AG04450 (cell line): ENCODE results near the gene APOL4. TPM values are rescaled to one million over a fixed set of nuclear protein-coding genes. Genes with fewer than 3 reads are reported as not detected.

Experiments
- CTCF ChIA-PET: fragments of 300-600, 350-600 bp; formaldehyde crosslinking; extraction: SDS; loops from one replicate; lab custom pipeline; 2022; ENCODE audit warnings: antibody characterized with exemption, inconsistent platforms; lab: Charles Lee
- POLR2A ChIA-PET: fragments of 350-600 bp; formaldehyde crosslinking; extraction: SDS; loops from one replicate; lab custom pipeline; 2021; ENCODE audit warnings: antibody characterized with exemption, inconsistent platforms; lab: Yijun Ruan, JAX
- DNase-seq: peaks from one replicate; pipeline ENCODE4 v3.0.0-alpha.2; 2011; ENCODE audit warnings: low read depth, low spot score
- H3K27ac ChIP-seq: one replicate; pipeline ENCODE4 v1.5.1; 2012; ENCODE audit warnings: low read depth, low read length, control low read depth
- H3K27me3 ChIP-seq: one replicate; pipeline ENCODE4 v1.6.0; 2012; ENCODE audit warnings: low read length; ENCODE audit not compliant: control insufficient read depth, insufficient read depth
- H3K4me3 ChIP-seq: 2 replicates; pipeline ENCODE4 v1.5.1; 2011; ENCODE audit warnings: mild to moderate bottlenecking, low read depth, low read length, control low read depth
- H3K9me3 ChIP-seq: 2 replicates; pipeline ENCODE4 v1.5.1; 2012; ENCODE audit warnings: low read length; ENCODE audit not compliant: control insufficient read depth, insufficient read depth
- polyA plus RNA-seq: library from polyadenylated mRNA; depleted of rRNA; stranded (reverse); fragments of >200 nt; gene quantifications from 2 replicates; pipeline ENCODE4 v1.2.3, GENCODE V29; 2011
- TF ChIP-seq, protein P1 (sequence below): IDR thresholded peaks from 2 replicates; pipeline ENCODE4 v1.5.1; 2011; ENCODE audit warnings: low read depth, low read length, control low read depth, inconsistent platforms

APOL4 gene
- polyA plus RNA-seq, 1 experiment, result 0.21 TPM

DNA sequence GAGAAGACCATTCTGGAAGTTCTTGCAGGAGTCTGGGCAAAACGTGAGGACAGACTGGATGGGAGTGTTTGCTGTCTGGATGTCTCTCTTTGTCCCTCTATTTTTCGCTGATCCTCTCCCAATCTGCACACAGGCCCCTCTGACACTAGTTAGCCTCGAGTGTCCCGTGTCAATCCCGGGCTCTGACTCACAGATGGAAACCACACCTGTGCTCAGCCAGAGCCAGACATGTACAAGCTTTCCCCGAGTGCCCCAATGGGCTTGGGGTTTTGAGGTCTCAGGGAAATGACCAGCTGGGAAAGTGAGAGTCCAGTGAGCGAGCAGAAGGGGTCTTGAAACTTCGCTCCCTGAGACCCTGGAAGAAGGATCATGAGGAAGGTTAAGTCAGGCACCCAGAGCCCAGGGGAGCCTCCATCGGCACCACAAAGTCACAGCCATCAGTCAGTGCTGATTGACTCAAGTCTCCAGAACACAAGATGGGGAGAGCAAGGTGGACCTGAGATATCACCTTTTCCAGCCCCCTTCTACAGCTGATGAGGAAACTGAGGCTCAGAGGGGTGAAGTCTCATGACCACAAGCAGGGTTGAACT, 23.8 kb upstream of the APOL4 start:
- peaks cover 8% of the 10 kb centered on the region for H3K27me3 ChIP-seq
- TF ChIP-seq, protein P1, sequence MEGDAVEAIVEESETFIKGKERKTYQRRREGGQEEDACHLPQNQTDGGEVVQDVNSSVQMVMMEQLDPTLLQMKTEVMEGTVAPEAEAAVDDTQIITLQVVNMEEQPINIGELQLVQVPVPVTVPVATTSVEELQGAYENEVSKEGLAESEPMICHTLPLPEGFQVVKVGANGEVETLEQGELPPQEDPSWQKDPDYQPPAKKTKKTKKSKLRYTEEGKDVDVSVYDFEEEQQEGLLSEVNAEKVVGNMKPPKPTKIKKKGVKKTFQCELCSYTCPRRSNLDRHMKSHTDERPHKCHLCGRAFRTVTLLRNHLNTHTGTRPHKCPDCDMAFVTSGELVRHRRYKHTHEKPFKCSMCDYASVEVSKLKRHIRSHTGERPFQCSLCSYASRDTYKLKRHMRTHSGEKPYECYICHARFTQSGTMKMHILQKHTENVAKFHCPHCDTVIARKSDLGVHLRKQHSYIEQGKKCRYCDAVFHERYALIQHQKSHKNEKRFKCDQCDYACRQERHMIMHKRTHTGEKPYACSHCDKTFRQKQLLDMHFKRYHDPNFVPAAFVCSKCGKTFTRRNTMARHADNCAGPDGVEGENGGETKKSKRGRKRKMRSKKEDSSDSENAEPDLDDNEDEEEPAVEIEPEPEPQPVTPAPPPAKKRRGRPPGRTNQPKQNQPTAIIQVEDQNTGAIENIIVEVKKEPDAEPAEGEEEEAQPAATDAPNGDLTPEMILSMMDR, result no peak
- H3K4me3 ChIP-seq, result no peak overlapping the region
- CTCF ChIA-PET, result no interaction called here
- no peaks in the 10 kb centered on the region for H3K9me3 ChIP-seq
- DNase-seq, result no peak
- POLR2A ChIA-PET, result no interaction called here
- no peak overlapping the region for H3K27ac ChIP-seq

DNA sequence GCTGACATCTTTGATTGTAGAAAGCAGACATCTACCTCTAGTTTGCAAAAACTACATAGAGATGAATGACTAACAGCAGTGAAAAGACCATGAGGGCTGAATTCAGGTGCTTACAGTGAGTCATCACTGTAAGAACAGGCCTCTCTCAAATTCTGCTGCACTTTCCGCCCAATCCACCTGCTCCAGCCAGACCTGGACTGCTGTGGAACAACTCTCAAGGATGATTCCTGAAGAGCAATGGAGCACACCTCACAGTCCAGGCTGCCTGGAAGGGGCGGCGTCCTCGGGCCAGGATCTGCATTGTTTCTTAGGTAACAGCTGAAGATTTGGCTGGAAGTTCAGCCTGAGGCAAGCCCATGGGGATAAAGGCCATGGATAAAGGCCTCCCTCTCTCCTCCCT, 22.6 kb upstream of the APOL4 start:
- POLR2A ChIA-PET, result no interaction called here
- TF ChIP-seq, protein P1, result no peak
- Histone ChIP-seq H3K27me3 (peaks cover 8% of the 10 kb centered on the region), H3K27ac (no peak overlapping the region), H3K9me3 (no peaks in the 10 kb centered on the region), H3K4me3 (no peak overlapping the region)
- CTCF ChIA-PET, result no interaction called here
- DNase-seq, result no peak

DNA sequence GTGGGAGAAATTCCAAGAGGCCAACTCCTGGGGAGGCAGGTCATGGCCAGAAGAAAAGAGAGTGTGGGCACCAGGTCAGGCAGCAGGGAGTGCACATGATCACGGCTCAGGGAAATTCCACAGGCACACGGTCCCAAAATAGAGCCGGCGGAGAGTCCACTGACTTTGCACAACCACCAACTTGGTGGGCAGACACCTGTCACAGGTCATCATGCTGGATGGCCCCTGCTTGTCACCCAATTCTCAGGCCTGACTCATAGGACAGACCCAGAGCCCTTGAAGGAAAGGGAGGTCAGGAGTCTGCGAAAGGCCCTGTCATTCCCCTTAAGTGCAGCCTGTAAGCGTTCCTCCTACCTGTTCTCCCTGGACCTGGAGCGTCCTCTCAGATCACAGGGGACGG, 21.9 kb upstream of the APOL4 start:
- H3K9me3 ChIP-seq, result no peaks in the 10 kb centered on the region
- no peak overlapping the region for H3K27ac ChIP-seq
- no peak for DNase-seq
- CTCF ChIA-PET, result no interaction called here
- peaks cover 12% of the 10 kb centered on the region for H3K27me3 ChIP-seq
- no peak overlapping the region for H3K4me3 ChIP-seq
- TF ChIP-seq, protein P1, result no peak
- POLR2A ChIA-PET, result no interaction called here

DNA sequence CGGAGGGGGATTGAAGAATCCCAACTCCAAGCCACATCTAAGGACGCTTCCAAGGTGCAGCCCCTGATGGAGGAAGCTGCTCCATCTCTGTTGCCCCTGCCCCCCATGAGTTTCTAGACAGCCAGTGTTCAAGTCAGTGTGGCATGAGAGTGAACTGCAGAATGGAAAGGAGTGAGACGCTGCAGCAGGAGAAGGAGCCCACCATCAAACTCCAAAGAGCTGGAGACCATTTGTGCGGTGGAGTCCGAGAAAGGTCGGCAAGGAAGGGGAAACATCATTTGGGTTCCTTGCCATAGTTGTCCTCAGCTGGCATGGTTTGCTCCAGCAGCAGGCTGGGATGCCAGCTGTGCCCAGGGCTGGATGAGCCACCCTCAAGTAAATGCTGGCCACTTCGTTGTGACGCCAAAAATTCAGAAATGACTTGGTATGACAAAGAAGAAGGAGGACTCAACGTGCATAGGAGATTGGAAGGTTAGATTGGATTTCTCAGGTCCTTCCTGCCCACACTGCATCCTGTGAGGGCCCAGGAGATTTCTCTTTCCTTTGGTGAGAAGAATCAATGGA, 21.4 kb upstream of the APOL4 start:
- Histone ChIP-seq H3K27me3 (peaks cover 16% of the 10 kb centered on the region), H3K4me3 (no peak overlapping the region), H3K27ac (no peak overlapping the region), H3K9me3 (no peaks in the 10 kb centered on the region)
- ChIA-PET CTCF (no interaction called here), POLR2A (no interaction called here)
- TF ChIP-seq, protein P1, result no peak
- DNase-seq, result no peak
